ENCODE results near the gene LIN7B.

LIN7B gene

GRCh38 chr19:49157445-49158224 lies 43.5 kb downstream of the LIN7B start, which contains the start of gene TRPM4:
Gene TRPM4 (plus strand): TSS chr19:49157792. CDS start chr19:49157867, 75 bp downstream.
- TF ChIP-seq CTCF (IDR thresholded peaks at IDR 0.05; ENCODE audit: extremely low read depth, missing control alignments): no peak
- DNase-seq (ENCODE audit: low spot score): no peak

GRCh38 chr19:49160450-49161189 lies 46.5 kb downstream of the LIN7B start:
- no peak for TF ChIP-seq CTCF (IDR thresholded peaks at IDR 0.05; ENCODE audit: extremely low read depth, missing control alignments)
- DNase-seq (ENCODE audit: low spot score): no peak

- no peak for DNase-seq (ENCODE audit: low spot score)
- TF ChIP-seq CTCF (IDR thresholded peaks at IDR 0.05; ENCODE audit: extremely low read depth, missing control alignments): no peak
Measured at GRCh38 chr19:49161987-49162386, 47.8 kb downstream of the LIN7B start.

GRCh38 chr19:49165111-49165750 lies 51.1 kb downstream of the LIN7B start:
- DNase-seq (ENCODE audit: low spot score): no peak

DNA sequence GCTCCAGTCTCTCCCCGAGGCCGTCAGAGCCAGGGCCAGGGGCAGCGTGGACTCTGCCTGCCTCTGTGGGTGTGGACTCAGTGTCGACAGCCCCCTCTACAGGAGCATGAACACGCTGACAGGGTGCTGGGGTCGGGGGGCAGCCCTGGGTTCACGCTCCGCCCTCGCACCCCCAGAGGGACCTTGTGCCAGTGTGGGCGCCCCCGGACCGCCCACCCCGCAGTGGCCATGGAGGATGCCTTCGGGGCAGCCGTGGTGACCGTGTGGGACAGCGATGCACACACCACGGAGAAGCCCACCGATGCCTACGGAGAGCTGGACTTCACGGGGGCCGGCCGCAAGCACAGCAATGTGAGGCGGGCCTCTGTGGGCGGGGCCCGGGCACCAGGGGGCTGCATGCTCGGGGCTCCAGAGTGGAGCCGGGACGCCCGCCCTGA lies 51.7 kb downstream of the LIN7B start:
- DNase-seq (ENCODE audit: low spot score): no peak
- no peak for TF ChIP-seq CTCF (IDR thresholded peaks at IDR 0.05; ENCODE audit: extremely low read depth, missing control alignments)

More at GRCh38 chr19:49165111-49165750, 51.1 kb downstream of the LIN7B start:
- no peak for TF ChIP-seq CTCF (IDR thresholded peaks at IDR 0.05; ENCODE audit: extremely low read depth, missing control alignments)

- no peak for TF ChIP-seq CTCF (IDR thresholded peaks at IDR 0.05; ENCODE audit: extremely low read depth, missing control alignments)
- no peak for DNase-seq (ENCODE audit: low spot score)
Measured at GRCh38 chr19:49167857-49168409, 53.8 kb downstream of the LIN7B start.

All from GM20000 (cell line).